ENCODE measurements around the gene AMZ2.

GRCh38 chr17:68204736-68205135, 43.1 kb upstream of the AMZ2 start:
- TF ChIP-seq CTCF (IDR thresholded peaks at IDR 0.05; ENCODE audit: control extremely low read depth in 1 of 3, insufficient read depth in 1 of 3, low read depth in 1 of 3, low read length in 3 of 3): no peak
- no peak for TF ChIP-seq MAX (IDR thresholded peaks at IDR 0.05)
- TF ChIP-seq RNF2 (IDR thresholded peaks at IDR 0.05; ENCODE audit: borderline replicate concordance, low read depth, low read length, missing control alignments, poor library complexity, severe bottlenecking): no peak
- TF ChIP-seq USF2 (IDR thresholded peaks at IDR 0.05; ENCODE audit: low read length): no peak
- TF ChIP-seq POLR2A (IDR thresholded peaks at IDR 0.05; ENCODE audit: control extremely low read depth in 1 of 2, low read depth in 2 of 2, low read length in 2 of 2): no peak
- TF ChIP-seq KDM5A (IDR thresholded peaks at IDR 0.05; ENCODE audit: low read length): no peak
- no peak for TF ChIP-seq EZH2 (IDR thresholded peaks at IDR 0.05; ENCODE audit: low read depth, low read length, severe bottlenecking)

Measured in H1 (cell line).